ENCODE data around the gene GAL3ST2. TPM values are rescaled to one million over a fixed set of nuclear protein-coding genes. Genes with fewer than 3 reads are reported as not detected.

Gene GAL3ST2
- total RNA-seq, 4 donors from 2014 or later = 0.40 TPM; not detected in 3

DNA sequence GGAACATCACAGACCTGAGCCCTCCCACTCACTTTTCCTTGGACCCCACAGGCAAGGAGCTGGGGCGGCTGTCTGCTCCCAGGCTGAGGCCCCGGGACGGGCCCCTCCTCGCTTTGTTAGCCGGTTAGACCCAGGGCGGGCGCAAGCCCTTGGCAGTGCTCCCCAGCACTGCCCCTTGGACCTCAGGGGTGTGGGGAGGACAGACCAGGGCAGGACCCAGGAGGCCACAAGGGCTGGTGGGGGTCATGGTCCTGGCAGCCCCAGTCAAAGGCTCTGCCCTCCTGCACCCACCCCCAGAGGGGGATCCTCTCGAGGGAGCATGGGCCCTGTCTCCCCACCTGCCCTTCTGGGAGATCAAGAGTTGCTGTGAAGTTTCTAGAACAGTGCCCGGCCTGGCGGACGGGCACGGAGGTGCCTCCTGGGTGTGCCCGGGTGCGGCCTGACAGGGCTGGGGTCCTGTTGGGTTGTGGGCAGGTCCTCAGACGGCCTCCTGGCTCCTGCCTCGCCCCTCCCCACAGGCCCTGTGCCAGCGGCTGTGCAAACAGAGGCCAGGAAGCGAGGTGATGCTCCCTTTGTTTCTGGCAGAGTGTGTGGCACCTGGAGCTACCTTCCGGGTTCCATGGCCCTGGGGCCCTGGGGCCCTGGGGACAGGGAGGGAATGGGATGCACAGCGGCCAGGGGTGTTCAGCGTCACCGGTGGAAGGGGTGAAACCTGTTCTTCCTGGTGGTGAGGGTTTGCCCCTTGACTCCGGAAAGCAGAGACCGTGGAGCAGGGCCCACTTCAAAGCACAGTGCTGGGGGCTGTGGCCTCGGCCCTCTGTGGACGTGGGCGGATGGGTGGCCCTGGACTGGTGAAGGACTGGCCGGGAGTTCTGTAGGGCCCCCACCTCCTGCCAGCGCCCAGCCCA lies 2.9 kb upstream of the GAL3ST2 start:
- ATAC-seq = no peak
- Histone ChIP-seq H3K4me1 (peaks cover 0 to 20% (median 7%) of the 10 kb centered on the region in 3 donors), H3K27me3 (peaks cover 79% of the 10 kb centered on the region), H3K36me3 (peaks cover 0 to 1% of the 10 kb centered on the region in 2 donors), H3K4me3 (no peak overlapping the region), H3K9me3 (no peaks in the 10 kb centered on the region), H3K27ac (no peak overlapping the region)
- TF ChIP-seq EP300 (IDR thresholded peaks at IDR 0.05) (no peak), POLR2AphosphoS5 (IDR thresholded peaks at IDR 0.05) (no peak), POLR2A (IDR thresholded peaks at IDR 0.05) (no peak)
- TF ChIP-seq, protein P1, sequence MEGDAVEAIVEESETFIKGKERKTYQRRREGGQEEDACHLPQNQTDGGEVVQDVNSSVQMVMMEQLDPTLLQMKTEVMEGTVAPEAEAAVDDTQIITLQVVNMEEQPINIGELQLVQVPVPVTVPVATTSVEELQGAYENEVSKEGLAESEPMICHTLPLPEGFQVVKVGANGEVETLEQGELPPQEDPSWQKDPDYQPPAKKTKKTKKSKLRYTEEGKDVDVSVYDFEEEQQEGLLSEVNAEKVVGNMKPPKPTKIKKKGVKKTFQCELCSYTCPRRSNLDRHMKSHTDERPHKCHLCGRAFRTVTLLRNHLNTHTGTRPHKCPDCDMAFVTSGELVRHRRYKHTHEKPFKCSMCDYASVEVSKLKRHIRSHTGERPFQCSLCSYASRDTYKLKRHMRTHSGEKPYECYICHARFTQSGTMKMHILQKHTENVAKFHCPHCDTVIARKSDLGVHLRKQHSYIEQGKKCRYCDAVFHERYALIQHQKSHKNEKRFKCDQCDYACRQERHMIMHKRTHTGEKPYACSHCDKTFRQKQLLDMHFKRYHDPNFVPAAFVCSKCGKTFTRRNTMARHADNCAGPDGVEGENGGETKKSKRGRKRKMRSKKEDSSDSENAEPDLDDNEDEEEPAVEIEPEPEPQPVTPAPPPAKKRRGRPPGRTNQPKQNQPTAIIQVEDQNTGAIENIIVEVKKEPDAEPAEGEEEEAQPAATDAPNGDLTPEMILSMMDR (IDR thresholded peaks at IDR 0.05) = no peak
- no CpG with 5 or more reads among the region's 29 CpGs for WGBS, 2 donors (ENCODE audit: low coverage in 1 of 2)

DNA sequence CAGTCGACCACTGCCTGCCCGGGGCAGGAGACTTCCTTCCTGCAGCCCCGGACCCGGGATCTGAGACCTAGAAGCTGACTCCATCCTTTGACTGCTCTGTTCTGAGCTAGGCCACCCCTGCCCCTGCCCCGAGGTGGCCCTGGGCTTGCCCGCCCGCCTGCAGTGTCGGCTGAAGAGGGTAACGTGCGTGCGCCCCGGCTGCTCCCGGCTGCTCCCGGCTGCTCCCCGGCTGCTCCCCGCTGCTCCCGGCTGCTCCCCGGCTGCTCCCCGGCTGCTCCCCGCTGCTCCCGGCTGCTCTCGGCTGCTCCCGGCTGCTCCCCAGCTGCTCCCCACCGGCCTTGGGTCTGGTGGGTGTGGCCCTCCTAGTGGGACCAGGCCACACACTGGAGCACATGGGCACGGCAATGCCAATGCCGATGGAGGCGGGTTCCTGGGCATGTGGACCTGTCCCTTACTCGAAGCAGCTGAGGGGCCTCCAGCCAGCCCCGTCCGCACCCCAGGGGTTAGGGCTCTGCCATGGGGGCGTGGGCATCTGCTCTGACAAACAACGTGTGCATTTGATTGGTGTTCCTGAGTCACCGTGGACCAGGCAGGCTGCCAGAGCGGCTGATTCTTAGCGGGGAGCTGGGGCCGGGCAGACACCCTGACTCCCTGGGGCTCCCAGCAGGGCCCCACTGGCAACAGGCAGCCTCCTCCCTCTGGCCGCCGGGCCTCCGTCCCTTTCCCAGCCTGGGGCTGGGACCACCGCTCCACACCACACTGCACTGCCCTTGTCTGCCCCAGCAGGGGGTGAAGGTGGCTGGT lies 2.0 kb upstream of the GAL3ST2 start:
- no peak for ATAC-seq
- TF ChIP-seq POLR2AphosphoS5 (IDR thresholded peaks at IDR 0.05) (no peak), POLR2A (IDR thresholded peaks at IDR 0.05) (no peak), EP300 (IDR thresholded peaks at IDR 0.05) (no peak)
- TF ChIP-seq, protein P1 (IDR thresholded peaks at IDR 0.05) = no peak
- Histone ChIP-seq H3K27me3 (peaks cover 79% of the 10 kb centered on the region), H3K4me1 (peaks cover 0 to 20% (median 7%) of the 10 kb centered on the region in 3 donors), H3K36me3 (no peaks in the 10 kb centered on the region), H3K4me3 (no peak overlapping the region), H3K27ac (no peak overlapping the region), H3K9me3 (no peaks in the 10 kb centered on the region)
- no CpG with 5 or more reads among the region's 40 CpGs for WGBS, 2 donors (ENCODE audit: low coverage in 1 of 2)

DNA sequence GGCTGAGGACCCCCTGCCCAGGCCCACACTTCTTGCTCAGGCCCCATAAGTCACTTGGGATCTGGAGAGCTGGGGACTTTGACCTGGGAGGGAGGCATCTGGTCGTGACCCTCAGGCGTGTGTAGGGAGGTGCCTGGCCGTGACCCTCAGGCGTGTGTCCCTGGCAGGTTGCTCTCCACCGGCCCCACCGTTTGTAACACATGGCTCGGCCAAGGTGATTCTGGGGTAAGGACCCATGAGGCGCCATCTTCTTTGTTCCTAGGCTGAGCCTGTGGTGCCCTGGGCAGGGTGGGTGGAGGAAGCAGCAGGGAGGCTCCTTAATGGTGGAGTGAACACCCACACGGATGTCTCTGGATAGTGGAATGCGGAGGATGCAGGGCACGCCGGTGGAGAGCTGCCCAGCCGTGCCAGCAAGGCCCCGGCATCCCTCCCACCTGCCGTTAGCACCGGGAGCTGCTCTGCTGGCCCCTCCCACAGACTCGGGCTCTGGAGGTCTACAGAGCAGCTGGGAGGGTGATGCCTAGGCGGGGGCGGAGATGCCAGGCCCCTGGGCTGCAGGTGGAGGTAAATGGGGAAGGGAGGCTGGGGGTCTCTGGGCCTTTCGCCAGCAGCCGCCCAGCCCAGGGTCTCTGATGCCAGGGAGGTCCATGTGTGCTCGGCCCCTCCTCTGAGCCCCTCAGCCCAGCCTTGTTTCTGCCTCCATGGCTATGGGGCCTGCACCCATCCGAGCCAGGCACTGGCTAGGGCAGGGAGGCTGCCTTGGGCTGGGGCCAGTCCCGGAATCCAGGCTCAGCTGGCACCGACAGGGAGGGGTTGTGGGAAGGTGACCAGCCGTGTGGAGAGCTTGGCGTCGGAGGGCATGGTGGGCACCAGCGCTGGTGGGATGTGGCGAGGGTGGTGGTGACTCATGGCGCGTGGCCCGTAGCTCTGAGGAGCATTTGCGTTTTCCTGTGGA lies 1.1 kb upstream of the GAL3ST2 start:
- no peaks in the 10 kb centered on the region for H3K9me3 ChIP-seq
- H3K36me3 ChIP-seq = no peaks in the 10 kb centered on the region
- H3K27ac ChIP-seq = no peak overlapping the region
- no peak for ATAC-seq
- WGBS, 2 donors (ENCODE audit: low coverage in 1 of 2) = 89 to 90% methylated on average over 6 to 8 of the region's 34 CpGs
- H3K4me1 ChIP-seq = peaks cover 0 to 17% (median 7%) of the 10 kb centered on the region in 3 donors
- no peak overlapping the region for H3K4me3 ChIP-seq
- H3K27me3 ChIP-seq = peaks cover 74% of the 10 kb centered on the region
- no peak for TF ChIP-seq EP300 (IDR thresholded peaks at IDR 0.05)
- TF ChIP-seq, protein P1 (IDR thresholded peaks at IDR 0.05) = no peak
- no peak for TF ChIP-seq POLR2AphosphoS5 (IDR thresholded peaks at IDR 0.05)
- TF ChIP-seq POLR2A (IDR thresholded peaks at IDR 0.05) = no peak

DNA sequence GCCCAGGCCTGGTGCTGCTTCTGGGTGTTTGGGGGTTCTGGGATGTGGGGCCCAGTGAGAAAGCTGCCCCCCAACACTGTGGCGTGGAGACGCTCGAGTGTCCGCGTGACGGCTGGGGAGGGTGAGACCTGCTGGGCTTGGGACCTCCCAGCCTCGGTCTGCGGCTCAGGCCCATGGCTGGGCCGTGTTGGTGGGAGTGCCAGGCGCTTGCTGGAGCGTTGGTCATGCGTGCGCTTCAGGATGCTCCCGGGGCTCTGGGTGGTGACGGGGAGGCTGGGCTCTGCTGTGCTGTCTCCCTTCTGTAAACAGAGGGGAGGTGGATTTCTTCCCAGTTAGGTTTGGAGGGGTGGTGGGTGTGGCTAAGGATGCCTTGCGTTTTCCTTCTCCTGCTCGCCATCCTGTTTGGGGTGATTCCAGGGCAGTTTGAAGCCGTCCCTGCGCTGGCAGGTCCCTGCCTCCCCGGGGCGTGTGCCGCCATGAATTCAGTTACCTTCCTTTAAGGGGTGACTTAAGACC lies 606 bp downstream of the GAL3ST2 start:
- ATAC-seq = no peak

More for the DNA sequence above, 606 bp downstream of the GAL3ST2 start:
- H3K4me1 ChIP-seq = no peaks in the 10 kb centered on the region
- no peaks in the 10 kb centered on the region for H3K36me3 ChIP-seq
- no CpG with 5 or more reads among the region's 22 CpGs for WGBS, 2 donors (ENCODE audit: low coverage in 1 of 2)
- no peak overlapping the region for H3K27ac ChIP-seq
- H3K9me3 ChIP-seq = peaks cover 0 to 8% (median 0%) of the 10 kb centered on the region in 3 donors
- H3K27me3 ChIP-seq = peaks cover 57% of the 10 kb centered on the region
- no peak overlapping the region for H3K4me3 ChIP-seq
- no peak for TF ChIP-seq EP300 (IDR thresholded peaks at IDR 0.05)
- TF ChIP-seq POLR2AphosphoS5 (IDR thresholded peaks at IDR 0.05) = no peak

All from gastroesophageal sphincter (tissue), 4 donors.